Measurements from ENCODE around the gene UCK1. TPM values are rescaled to one million over a fixed set of nuclear protein-coding genes. Genes with fewer than 3 reads are reported as not detected.
"Not testable (repeated sequence)": the region's sequence is repeated elsewhere in the genome, so short reads cannot be mapped to it uniquely, and the experiment has no call there.

The UCK1 gene
- total RNA-seq, 1 donor from 2014 or later = 15.3 TPM

- ATAC-seq = no peak
Observed at GRCh38 chr9:131523451-131524435, 7.3 kb downstream of the UCK1 start.

DNA sequence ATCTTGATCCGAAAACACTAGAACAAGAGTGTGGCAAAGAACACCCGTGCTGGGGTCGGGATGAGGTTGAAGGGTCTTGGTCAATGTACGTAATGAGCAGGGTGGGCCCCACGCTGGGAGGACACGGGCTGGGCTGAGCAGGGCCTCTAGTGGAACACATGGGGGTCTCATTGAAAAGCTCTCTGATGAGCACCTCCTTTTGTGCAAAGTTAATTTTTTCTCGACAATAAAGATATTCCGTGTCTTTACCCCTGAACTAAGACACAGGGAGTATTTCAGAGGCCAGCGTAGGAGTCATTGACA, 8.0 kb downstream of the UCK1 start:
- ATAC-seq = no peak

GRCh38 chr9:131522257-131523085, 8.6 kb downstream of the UCK1 start:
- ATAC-seq = no peak

GRCh38 chr9:131521822-131522221, 9.2 kb downstream of the UCK1 start:
- ATAC-seq = no peak

- ATAC-seq = no peak
Observed at GRCh38 chr9:131521203-131521602, 9.9 kb downstream of the UCK1 start.

DNA sequence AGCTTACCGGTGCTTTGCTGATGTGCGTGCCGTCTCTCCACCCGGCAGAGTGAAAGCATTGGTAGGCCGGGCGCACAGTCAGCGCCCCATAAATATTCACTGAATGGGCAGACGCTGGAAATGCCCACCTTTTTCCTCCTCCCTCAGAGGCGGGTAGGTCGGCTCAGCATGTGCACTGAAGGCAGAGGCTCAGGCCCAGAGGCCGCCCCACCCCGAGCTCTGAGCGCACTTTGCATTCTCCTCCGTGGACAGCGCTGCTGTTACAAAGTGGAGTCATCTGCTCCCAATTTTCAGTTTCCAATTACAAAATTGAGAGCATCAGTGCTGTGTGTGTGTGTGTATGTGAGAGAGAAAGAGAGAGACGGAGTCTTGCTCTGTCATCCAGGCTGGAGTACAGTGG, 10.6 kb downstream of the UCK1 start:
- no peak for ATAC-seq

DNA sequence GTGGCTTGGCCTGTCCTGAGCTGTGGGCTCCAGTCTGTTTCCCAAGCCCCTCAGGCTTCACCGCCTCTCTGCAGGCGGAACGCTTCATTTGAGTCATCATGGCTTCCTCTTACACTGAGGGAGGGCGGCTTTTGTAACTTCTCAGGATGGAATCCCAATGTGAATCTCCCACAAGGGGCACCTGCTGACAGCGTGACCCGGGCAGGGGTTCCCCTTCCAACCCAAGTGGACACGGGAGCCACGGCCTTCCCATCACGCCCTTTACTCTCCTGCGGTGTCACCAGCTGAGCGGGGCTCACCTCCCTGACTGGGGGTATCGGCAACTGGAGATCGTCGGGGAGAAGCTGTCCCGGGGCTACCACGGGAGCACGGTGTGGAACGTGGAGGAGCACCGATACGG, 12.5 kb downstream of the UCK1 start:
- no peak for ATAC-seq

- ATAC-seq = no peak
Observed at GRCh38 chr9:131517761-131518190, 13.3 kb downstream of the UCK1 start.

GRCh38 chr9:131516930-131517329, 14.1 kb downstream of the UCK1 start:
- ATAC-seq = no peak

GRCh38 chr9:131516100-131516499, 15.0 kb downstream of the UCK1 start:
- ATAC-seq = no peak

DNA sequence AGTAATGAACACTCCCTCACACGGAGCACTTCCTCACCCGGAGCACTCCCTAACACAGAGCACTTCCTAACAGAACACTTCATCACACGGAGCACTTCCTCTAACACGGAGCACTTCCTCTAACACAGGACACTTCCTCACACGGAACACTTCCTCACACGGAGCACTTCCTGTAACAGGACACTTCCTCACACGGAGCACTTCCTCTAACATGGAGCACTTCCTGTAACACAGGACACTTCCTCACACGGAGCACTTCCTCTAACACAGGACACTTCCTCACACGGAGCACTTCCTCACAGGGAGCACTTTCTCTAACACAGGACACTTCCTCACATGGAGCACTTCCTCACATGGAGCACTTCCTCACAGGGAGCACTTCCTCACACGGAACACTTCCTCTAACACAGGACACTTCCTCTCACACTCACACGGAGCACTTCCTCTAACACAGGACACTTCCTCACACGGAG, 15.5 kb downstream of the UCK1 start:
- not testable (repeated sequence) for ATAC-seq

DNA sequence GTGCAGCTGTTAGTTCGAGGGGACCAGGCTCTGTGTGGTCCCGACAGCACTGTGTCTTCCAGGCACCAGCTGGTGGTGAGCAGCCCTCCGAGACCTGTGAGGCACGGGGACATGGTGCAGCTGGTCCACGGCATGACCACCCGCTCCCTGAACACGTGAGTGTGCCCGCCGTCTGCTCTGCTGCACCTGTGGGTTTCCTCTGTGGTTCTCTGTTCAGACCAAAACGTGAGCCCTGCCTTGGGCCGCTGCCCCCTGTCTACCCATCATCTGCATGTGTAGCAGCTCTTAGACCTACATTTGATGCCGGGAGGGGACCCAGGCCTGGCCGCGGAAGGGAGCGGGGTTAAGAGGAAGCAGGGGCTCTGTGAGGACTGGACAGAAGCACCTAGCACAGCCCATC, 17.9 kb downstream of the UCK1 start:
- no peak for ATAC-seq

DNA sequence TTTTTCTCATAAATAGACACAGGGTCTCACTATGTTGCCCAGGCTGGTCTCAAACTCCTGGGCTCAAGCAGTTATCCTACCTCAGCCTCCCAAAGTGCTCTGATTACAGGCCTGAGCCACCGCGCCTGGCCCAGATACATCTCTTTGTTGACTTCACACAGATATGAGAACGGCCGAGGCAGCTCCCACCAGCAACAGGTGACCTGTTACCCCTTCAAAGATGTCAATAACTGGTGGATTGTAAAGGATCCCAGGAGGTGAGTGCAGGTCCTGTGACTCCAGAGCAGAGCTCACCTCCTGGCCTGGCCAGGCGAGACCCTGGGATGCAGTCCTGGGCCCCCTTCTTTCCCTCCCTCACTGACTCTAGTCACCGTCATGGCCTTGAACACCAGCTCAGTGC, 19.2 kb downstream of the UCK1 start:
- ATAC-seq = no peak

DNA sequence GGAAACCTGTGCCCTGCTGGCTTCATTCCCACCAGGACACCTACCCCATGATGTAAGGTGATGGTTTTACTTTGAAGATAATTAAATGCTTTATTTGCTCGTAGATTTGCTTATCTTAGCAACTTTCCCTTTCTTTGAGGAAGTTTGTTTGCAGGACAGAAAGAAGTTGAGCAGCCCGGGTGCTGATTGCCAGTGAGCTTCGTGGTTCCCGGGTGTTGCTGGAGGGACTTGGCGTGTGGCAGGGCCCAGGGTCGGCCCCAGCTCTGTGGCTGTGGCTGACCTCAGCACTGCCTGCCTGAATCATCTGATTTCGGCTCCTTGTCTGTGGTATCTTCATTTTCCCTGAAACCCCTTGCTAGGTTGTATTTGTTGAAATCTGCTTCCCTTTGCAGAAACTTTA, 19.6 kb downstream of the UCK1 start:
- no peak for ATAC-seq

GRCh38 chr9:131505012-131505411, 26.1 kb downstream of the UCK1 start:
- no peak for ATAC-seq

GRCh38 chr9:131503626-131504465, 27.2 kb downstream of the UCK1 start:
- ATAC-seq = peak; percentile 53

DNA sequence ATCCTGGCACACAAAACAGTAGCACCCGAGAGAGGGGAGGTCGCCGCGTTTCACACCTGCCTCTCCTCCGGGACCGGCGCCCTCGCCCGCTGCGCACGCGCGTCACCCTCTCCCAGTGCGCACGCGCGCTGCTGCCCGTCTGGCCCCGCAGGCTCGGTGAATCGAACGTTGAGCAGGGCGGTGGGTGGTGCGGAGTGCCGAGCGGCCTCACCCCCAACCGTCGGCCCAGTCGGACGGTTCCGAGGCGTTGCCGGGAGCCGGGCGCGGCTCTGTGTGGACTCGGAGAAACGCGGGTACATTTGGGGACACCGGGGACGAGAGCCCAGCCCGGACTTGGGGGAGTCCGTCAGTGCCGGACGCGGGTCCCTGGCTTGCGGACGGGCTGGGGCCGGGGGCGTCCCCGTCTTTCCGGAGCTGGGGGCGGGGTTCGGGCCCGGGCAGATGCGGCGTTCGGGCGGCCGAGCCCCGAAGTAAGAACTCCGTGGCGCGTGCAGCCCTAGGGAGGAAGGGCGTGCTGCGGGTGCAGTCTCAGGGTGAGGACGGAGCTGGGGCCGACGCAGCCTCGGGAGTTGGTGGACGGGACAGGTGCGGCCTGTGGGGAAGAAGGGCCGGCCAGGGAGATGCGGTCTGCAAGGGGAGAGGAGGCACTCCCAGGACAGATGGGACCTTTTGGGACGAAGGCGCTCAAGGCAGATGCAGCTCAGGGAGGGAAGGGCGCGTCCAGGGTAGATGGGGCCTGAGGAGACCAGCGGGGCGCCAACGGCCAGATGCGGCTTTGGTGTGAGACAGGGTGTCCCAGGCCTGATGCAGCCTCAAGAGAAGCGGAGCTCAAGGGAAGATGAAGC, 28.1 kb downstream of the UCK1 start, which contains the start of gene POMT1:
Gene POMT1, plus strand, starts transcription at position 138 of the 845 bp plus-strand sequence. CDS start 1,301 bp downstream, outside the sequence.
- ATAC-seq = peak; percentile 85

GRCh38 chr9:131500939-131501541, 30.0 kb downstream of the UCK1 start:
- peak; percentile 11 for ATAC-seq

GRCh38 chr9:131500377-131500776, 30.7 kb downstream of the UCK1 start:
- no peak for ATAC-seq

DNA sequence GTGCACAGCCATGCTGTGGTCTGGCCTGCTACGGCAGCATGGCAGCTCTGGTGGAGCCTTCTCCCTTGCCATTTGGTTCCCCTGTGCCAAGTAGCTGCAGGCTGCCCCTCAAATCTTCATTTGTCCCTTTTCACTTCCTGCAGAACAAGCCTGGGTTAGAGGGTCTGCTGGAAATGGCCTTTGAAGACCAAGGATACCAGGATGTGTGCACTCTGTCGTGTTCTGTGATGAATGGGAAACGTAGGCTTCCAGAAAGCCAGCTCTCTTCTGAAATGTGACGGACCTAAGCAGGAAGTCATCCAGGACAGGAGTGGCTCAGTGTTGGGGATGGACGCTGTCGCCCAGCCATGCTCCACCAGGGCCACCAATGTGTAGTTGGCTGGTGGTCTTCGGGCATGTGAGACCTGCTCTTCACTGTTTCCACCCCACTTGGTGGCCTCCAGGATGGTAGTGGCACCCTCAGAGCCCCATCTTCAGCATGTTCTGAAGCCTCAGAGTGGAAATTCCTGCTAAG, 31.8 kb downstream of the UCK1 start:
- no peak for ATAC-seq
